ENCODE measurements around the gene HERC2.

- TF ChIP-seq, protein P1, sequence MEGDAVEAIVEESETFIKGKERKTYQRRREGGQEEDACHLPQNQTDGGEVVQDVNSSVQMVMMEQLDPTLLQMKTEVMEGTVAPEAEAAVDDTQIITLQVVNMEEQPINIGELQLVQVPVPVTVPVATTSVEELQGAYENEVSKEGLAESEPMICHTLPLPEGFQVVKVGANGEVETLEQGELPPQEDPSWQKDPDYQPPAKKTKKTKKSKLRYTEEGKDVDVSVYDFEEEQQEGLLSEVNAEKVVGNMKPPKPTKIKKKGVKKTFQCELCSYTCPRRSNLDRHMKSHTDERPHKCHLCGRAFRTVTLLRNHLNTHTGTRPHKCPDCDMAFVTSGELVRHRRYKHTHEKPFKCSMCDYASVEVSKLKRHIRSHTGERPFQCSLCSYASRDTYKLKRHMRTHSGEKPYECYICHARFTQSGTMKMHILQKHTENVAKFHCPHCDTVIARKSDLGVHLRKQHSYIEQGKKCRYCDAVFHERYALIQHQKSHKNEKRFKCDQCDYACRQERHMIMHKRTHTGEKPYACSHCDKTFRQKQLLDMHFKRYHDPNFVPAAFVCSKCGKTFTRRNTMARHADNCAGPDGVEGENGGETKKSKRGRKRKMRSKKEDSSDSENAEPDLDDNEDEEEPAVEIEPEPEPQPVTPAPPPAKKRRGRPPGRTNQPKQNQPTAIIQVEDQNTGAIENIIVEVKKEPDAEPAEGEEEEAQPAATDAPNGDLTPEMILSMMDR (IDR thresholded peaks at IDR 0.05; ENCODE audit: low read length): no peak
- TF ChIP-seq EZH2 (IDR thresholded peaks at IDR 0.05; ENCODE audit: borderline replicate concordance, low read length): no peak
These were observed 191.3 kb downstream of the HERC2 start for GRCh38 chr15:28130651-28131050.

All from OCI-LY1 (cell line).